NCI-H128 (cell line): ENCODE measurements around the gene HRH1.
"Not testable (repeated sequence)": the region's sequence is repeated elsewhere in the genome, so short reads cannot be mapped to it uniquely, and the experiment has no call there.

Experiments used
- DNase-seq: peaks from one replicate; lab custom pipeline; 2025; ENCODE audit not compliant: unreplicated experiment; lab: John Stamatoyannopoulos, UW

HRH1 gene

DNA sequence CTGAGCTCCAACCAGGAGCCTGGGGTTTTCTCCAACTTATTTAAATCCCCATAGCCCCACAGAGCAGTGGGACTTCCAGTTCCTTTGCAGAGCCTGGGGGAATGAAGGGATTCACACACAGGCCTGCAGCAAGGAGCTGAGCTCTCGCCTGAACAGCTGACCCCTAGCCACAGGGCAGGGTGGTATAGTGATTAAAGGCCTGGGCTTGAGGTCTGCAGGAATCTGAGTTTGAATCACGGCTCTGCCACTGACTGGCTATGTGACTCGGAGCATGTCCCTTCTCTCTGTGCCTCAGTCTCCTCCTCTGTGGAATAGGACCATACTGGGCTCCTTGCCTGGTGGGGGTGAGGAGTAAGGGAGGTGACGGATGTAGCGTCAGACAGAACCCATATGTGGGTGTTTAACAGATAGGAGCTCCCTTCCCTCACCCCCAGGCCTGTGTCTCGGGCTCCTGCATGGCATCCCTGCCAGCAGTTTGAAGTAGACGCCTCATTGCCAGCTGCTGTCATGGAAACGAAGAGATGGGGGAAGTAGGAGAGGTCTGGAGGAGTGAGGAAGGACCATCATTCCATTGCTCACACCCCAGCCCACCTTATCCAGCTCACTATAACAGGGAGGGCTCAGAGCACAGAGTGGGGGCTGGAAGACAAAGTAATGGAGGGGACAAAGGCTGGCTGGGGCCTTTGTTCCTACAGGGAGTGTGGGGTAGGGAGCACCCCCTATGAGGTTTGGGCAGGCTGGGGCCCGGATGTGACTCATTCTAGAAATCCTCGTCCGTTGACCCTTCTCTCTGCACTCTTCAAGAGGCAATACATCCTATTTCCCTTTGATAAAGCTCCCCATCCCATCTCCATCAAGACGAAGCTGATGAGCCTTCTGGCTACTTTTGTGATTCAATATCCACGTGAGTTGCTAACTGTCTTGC is 14.8 kb downstream of the HRH1 start:
- no peak for DNase-seq

DNA sequence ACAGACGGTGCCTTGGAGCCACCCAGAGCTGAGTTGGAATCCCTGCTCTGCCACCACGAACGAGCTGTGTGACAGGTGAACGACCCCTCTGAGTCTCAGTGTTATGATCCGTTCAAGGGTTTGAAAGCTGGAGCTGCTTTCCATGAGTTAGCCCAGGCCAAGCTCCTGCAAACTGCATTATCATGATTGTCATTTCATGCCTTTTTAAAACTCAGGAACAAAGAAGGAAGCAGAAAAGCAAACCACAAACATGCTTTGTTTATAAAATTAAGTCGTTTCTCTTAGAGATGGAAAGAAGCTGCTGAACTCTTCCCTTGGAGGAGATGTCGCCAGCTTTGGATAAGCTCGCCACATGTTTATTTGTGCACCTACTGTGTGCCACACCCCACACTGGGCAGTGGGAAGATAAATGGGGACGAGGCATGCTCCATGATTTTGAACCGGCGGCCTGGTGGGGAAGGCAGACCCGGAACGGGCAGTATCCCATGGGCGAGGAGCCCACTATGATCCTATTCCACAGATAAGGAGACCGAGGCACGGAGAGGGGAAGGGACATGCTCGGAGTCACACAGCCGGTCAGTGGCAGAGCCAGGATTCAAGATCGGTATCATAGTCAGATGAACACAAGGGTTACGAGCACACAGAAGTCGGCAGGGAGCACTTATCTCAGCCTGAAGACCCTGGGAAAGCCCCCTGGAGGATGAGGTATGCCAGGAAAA is 15.9 kb downstream of the HRH1 start:
- DNase-seq: no peak

GRCh38 chr3:11172096-11172690 is 17.9 kb downstream of the HRH1 start:
- DNase-seq: no peak

- DNase-seq: no peak
Observed at GRCh38 chr3:11173828-11174465, 19.7 kb downstream of the HRH1 start.

GRCh38 chr3:11178421-11178820 is 24.1 kb downstream of the HRH1 start:
- no peak for DNase-seq

- DNase-seq: not testable (repeated sequence)
Observed at GRCh38 chr3:11184328-11184969, 30.2 kb downstream of the HRH1 start.

GRCh38 chr3:11185144-11185543 is 30.9 kb downstream of the HRH1 start:
- DNase-seq: no peak

- DNase-seq: no peak
Observed at GRCh38 chr3:11185564-11186317, 31.4 kb downstream of the HRH1 start.

DNA sequence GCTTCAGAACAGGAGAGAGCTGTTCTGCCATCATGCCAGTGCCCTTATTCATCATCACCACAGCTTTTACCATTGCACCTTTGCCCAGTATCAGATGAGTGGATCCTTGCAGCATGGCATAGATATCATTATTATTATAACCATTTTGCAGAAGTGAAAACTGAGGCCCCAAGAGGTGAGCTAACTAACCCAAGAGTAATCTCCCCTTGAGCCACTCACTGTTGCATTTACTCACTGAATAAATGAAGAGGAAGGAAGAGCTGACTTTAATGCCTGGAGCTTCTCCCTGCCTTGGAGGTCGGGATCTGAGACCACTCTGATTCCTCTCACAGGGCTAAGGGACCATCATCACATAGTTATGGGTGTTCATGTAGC is 32.0 kb downstream of the HRH1 start:
- DNase-seq: no peak

DNA sequence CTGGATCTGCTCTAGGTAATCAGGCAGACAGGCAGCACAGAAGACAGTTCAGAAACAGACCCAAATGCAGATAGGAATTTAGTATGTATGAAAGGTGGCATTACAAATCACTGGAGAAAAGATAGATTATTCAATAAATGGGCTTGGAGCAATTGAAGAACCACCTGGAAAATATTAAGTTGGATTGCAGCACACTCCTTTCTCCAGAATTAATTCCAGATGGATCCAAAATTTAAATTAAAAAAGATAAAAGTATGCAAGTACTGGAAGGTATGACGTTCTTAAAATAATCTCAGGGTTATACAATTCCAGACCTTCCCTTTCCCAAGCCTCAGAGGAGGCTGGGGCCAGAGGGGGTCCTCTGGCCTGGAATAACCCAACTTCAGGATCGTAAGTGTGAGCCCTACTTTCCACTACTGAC is 32.5 kb downstream of the HRH1 start:
- no peak for DNase-seq

- no peak for DNase-seq
Observed at GRCh38 chr3:11187681-11188080, 33.4 kb downstream of the HRH1 start.

- DNase-seq: no peak
Observed at GRCh38 chr3:11188231-11188630, 33.9 kb downstream of the HRH1 start.

DNA sequence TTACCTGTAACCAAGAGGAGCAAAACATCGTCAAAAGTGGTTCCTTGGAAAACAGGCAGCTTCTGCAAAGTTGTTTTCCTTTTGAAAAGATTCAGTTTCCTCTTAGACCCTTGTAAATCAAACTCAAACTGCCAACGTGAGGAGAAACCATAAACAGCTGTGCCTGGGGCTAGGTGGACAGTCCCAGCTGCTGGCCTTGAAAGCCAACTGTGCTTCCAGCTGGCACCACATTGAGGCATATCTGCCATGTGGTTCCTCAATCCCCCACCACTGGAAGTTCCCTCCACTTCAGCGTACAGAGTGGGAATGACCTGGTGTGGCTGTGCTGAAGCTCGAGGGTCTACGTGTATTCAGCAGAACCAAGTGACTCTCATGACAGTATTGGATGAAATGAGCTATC is 40.9 kb downstream of the HRH1 start:
- DNase-seq: no peak

DNA sequence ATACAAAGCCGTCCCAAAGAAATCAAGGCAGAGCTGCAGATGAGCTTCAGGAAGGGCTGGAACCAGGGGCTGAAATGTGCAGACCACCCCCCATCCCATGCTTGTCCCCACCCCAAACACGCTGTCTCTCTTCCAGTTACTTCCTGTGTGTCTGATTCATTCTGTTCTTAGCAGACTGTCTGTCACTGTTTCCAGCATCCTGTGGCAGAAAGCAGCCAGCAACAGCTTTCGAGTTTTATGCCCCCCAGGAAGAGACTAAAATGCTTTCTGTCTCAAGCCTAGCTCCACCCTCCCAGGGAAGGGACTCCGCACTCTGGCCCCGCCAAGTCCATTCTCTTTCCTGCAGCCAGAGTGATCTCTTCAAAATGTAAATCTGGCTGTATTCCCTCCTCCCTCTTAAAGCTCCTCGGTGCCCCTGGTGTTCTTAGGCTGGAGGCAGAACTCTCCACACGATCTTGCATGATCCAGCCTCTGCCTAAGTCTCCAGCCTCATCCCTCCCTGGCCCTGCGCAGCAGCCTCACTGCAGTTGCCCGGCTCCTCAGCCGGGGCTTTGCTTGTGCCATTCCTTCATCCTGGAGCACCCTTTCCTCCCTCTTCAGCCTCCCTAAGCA is 41.5 kb downstream of the HRH1 start:
- no peak for DNase-seq

- no peak for DNase-seq
Observed at GRCh38 chr3:11197484-11197883, 43.2 kb downstream of the HRH1 start.

- no peak for DNase-seq
Observed at GRCh38 chr3:11198070-11198469, 43.8 kb downstream of the HRH1 start.

DNA sequence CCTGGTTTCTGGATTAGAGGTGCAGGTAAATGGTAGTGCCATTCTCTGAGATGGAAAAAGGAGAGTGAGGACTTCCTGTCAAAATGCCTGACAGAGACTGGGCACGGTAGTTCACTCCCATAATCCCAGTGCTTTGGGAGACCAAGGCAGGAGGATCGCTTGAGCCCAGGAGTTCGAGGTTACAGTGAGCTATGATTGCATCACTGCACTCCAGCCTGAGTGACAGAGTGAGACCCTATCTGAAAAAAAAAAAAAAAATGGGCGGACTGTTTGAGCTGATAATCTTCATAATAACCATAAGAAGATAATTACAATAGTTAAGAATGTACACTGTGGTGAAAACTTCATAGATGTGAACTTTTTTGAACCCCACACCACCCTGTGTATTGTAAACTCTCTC is 44.2 kb downstream of the HRH1 start:
- no peak for DNase-seq

- DNase-seq: no peak
Observed at GRCh38 chr3:11199902-11200845, 45.9 kb downstream of the HRH1 start.
